ENCODE measurements around the gene PLCD4. TPM values are rescaled to one million over a fixed set of nuclear protein-coding genes. Genes with fewer than 3 reads are reported as not detected.

PLCD4 gene
- total RNA-seq, 2 donors from 2014 or later = 0.26 to 0.73 TPM

DNA sequence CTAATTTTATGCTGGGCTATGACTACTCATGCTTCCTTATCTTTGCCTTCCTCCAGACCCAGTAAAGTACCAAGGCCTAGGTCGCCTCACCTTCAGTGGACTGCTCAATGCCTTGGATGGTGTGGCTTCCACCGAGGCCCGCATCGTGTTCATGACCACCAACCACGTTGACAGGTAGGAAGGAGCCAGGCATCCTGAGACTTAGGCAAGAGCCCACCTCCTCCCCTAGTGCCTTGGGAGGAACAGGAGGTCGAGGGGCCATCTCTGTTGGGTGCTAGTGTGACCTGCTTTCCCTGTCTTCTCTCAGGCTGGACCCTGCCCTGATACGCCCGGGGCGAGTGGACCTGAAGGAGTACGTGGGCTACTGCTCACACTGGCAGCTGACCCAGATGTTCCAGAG lies 55.1 kb downstream of the PLCD4 start:
- H3K4me3 ChIP-seq (ENCODE audit: low read length) = no peak overlapping the region
- no peaks in the 10 kb centered on the region for H3K9me3 ChIP-seq (ENCODE audit: control insufficient read depth, low read length)
- H3K4me1 ChIP-seq (ENCODE audit: control insufficient read depth, insufficient read depth, low read length) = no peaks in the 10 kb centered on the region
- no peaks in the 10 kb centered on the region for H3K27me3 ChIP-seq (ENCODE audit: control insufficient read depth, insufficient read depth, low read length, poor library complexity, severe bottlenecking)
- TF ChIP-seq, protein P1, sequence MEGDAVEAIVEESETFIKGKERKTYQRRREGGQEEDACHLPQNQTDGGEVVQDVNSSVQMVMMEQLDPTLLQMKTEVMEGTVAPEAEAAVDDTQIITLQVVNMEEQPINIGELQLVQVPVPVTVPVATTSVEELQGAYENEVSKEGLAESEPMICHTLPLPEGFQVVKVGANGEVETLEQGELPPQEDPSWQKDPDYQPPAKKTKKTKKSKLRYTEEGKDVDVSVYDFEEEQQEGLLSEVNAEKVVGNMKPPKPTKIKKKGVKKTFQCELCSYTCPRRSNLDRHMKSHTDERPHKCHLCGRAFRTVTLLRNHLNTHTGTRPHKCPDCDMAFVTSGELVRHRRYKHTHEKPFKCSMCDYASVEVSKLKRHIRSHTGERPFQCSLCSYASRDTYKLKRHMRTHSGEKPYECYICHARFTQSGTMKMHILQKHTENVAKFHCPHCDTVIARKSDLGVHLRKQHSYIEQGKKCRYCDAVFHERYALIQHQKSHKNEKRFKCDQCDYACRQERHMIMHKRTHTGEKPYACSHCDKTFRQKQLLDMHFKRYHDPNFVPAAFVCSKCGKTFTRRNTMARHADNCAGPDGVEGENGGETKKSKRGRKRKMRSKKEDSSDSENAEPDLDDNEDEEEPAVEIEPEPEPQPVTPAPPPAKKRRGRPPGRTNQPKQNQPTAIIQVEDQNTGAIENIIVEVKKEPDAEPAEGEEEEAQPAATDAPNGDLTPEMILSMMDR (conservative IDR thresholded peaks at IDR 0.05) = no peak
- peaks cover 2% of the 10 kb centered on the region for H3K27me3 Mint-ChIP-seq (ENCODE audit: insufficient read depth)
- peaks cover 64% of the 10 kb centered on the region for H3K36me3 ChIP-seq (ENCODE audit: control insufficient read depth, insufficient read depth, low read length)
- no peak overlapping the region for H3K27ac Mint-ChIP-seq
- H3K4me1 Mint-ChIP-seq = peaks cover 10% of the 10 kb centered on the region
- H3K9ac ChIP-seq (ENCODE audit: extremely low read depth, low read length, poor library complexity, severe bottlenecking) = no peak overlapping the region
- DNase-seq = no peak
- no peak overlapping the region for H3K27ac ChIP-seq (ENCODE audit: low read depth, low read length)
- H3K36me3 Mint-ChIP-seq (ENCODE audit: low read depth) = peaks cover 48% of the 10 kb centered on the region
- no peak overlapping the region for H3K4me3 Mint-ChIP-seq
- no peaks in the 10 kb centered on the region for H3K9me3 Mint-ChIP-seq
- WGBS, 2 experiments (ENCODE audit: insufficient coverage in 1 of 2, insufficient read length in 1 of 2) = 95 to 98% methylated on average over 9 to 10 of the region's 10 CpGs

DNA sequence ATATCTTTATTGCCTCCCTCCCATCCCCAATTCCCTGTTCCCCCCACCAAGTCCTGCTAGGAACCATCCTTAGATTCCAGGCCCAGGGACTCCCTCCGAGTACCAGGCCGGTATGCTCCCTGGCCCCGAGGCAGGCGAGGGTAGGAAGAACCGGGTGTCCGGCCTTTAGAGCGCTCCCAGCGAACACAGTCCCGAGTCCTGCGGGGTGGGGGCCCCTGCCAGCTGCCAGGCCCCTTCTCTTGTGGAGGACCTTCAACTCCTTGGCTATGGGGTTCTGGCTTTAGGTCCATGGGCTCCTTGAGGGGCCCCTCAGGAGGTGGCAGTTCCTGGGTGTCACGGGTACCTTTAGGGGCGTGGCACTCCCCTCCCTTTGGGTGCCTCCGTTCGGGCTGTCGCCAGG lies 56.2 kb downstream of the PLCD4 start:
- Mint-ChIP-seq H3K4me1 (peaks cover 6% of the 10 kb centered on the region), H3K27ac (no peak overlapping the region), H3K27me3 (ENCODE audit: insufficient read depth) (no peaks in the 10 kb centered on the region), H3K36me3 (ENCODE audit: low read depth) (peaks cover 52% of the 10 kb centered on the region), H3K4me3 (no peak overlapping the region), H3K9me3 (no peaks in the 10 kb centered on the region)
- peaks cover 72% of the 10 kb centered on the region for H3K36me3 ChIP-seq (ENCODE audit: control insufficient read depth, insufficient read depth, low read length)
- 95 to 96% methylated on average over 11 to 15 of the region's 15 CpGs for WGBS, 2 experiments (ENCODE audit: insufficient coverage in 1 of 2, insufficient read length in 1 of 2)
- no peaks in the 10 kb centered on the region for H3K9me3 ChIP-seq (ENCODE audit: control insufficient read depth, low read length)
- no peak overlapping the region for H3K27ac ChIP-seq (ENCODE audit: low read depth, low read length)
- DNase-seq = no peak
- TF ChIP-seq, protein P1 (conservative IDR thresholded peaks at IDR 0.05) = no peak
- no peak overlapping the region for H3K4me3 ChIP-seq (ENCODE audit: low read length)
- no peaks in the 10 kb centered on the region for H3K27me3 ChIP-seq (ENCODE audit: control insufficient read depth, insufficient read depth, low read length, poor library complexity, severe bottlenecking)
- no peaks in the 10 kb centered on the region for H3K4me1 ChIP-seq (ENCODE audit: control insufficient read depth, insufficient read depth, low read length)
- no peak overlapping the region for H3K9ac ChIP-seq (ENCODE audit: extremely low read depth, low read length, poor library complexity, severe bottlenecking)

DNA sequence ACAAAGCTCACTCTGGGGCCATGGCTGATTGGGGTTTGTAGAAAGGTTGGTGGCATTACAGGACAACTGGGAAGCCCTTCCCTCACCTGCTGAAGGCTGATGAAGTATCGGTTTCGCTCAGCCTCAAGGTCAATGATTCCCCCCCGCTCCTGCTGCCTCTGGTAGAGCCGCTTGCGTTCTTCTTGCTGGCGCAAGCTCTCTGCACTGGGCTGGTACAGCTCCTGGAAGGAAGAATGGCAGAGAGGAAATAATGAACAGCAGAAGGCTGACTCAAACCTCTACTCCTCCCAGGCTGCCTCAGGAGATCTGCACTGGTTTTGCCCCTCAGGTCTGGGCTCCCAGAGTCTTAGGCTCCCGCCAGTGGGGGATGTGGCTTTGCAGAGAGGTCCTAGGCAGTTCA lies 57.0 kb downstream of the PLCD4 start:
- TF ChIP-seq, protein P1 (conservative IDR thresholded peaks at IDR 0.05) = no peak
- Mint-ChIP-seq H3K4me1 (peaks cover 6% of the 10 kb centered on the region), H3K4me3 (no peak overlapping the region), H3K27ac (no peak overlapping the region), H3K9me3 (no peaks in the 10 kb centered on the region), H3K36me3 (ENCODE audit: low read depth) (peaks cover 52% of the 10 kb centered on the region), H3K27me3 (ENCODE audit: insufficient read depth) (no peaks in the 10 kb centered on the region)
- Histone ChIP-seq H3K4me3 (ENCODE audit: low read length) (no peak overlapping the region), H3K9me3 (ENCODE audit: control insufficient read depth, low read length) (no peaks in the 10 kb centered on the region), H3K9ac (ENCODE audit: extremely low read depth, low read length, poor library complexity, severe bottlenecking) (no peak overlapping the region), H3K27ac (ENCODE audit: low read depth, low read length) (no peak overlapping the region), H3K36me3 (ENCODE audit: control insufficient read depth, insufficient read depth, low read length) (peaks cover 75% of the 10 kb centered on the region), H3K27me3 (ENCODE audit: control insufficient read depth, insufficient read depth, low read length, poor library complexity, severe bottlenecking) (no peaks in the 10 kb centered on the region), H3K4me1 (ENCODE audit: control insufficient read depth, insufficient read depth, low read length) (peaks cover 6% of the 10 kb centered on the region)
- WGBS, 2 experiments (ENCODE audit: insufficient coverage in 1 of 2, insufficient read length in 1 of 2) = 97 to 98% methylated on average over 6 to 7 of the region's 7 CpGs
- DNase-seq = no peak
